ACC112 (cell line): ENCODE data around the gene HBE1.

Source experiments
- H2AFZ ChIP-seq: fragments of 200-600 bp; sonication (generic); one replicate; pipeline ENCODE4 v1.6.0; 2017; ENCODE audit warnings: antibody characterized with exemption, low read length; ENCODE audit not compliant: unreplicated experiment
- H3K27ac ChIP-seq: fragments of 200-600 bp; sonication (generic); 2 replicates; pipeline ENCODE4 v1.5.1; 2014; ENCODE audit warnings: low read depth, mild to moderate bottlenecking, antibody characterized with exemption, low read length, moderate library complexity
- H3K27me3 ChIP-seq: fragments of 200-600 bp; sonication (generic); 2 replicates; pipeline ENCODE4 v1.6.1; 2014; ENCODE audit warnings: mild to moderate bottlenecking, antibody characterized with exemption, low read length, moderate library complexity, mixed read lengths; ENCODE audit not compliant: insufficient read depth
- H3K36me3 ChIP-seq: fragments of 200-600 bp; sonication (generic); 2 replicates; pipeline ENCODE4 v1.6.1; 2016; ENCODE audit warnings: mild to moderate bottlenecking, antibody characterized with exemption, low read length, moderate library complexity, mixed read lengths; ENCODE audit not compliant: insufficient read depth
- H3K4me1 ChIP-seq: fragments of 200-600 bp; sonication (generic); one replicate; pipeline ENCODE4 v1.6.1; 2016; ENCODE audit warnings: low read length, mixed read lengths; ENCODE audit not compliant: insufficient read depth, unreplicated experiment, control insufficient read depth
- H3K4me3 ChIP-seq: fragments of 200-600 bp; sonication (generic); 2 replicates; pipeline ENCODE4 v1.5.1; 2014; ENCODE audit warnings: mild to moderate bottlenecking, low read depth, low read length
- H3K79me2 ChIP-seq: fragments of 200-600 bp; sonication (generic); one replicate; pipeline ENCODE4 v1.6.0; 2016; ENCODE audit warnings: low read length; ENCODE audit not compliant: control insufficient read depth, unreplicated experiment, insufficient read depth

Gene HBE1

GRCh38 chr11:5234381-5234834 is 35.3 kb downstream of the HBE1 start, which contains the start of gene HBD:
Gene HBD, minus strand, starts transcription at chr11:5234483. Its CDS starts 50 bp downstream, at chr11:5234433.
- Histone ChIP-seq H3K27ac (no peak within 1 kb of the TSS), H3K79me2 (no peaks in the 10 kb centered on the region), H3K4me1 (no peaks in the 10 kb centered on the region), H2AFZ (no peak within 1 kb of the TSS), H3K27me3 (no peaks in the 10 kb centered on the region), H3K4me3 (no peak within 1 kb of the TSS), H3K36me3 (no peaks in the 10 kb centered on the region)

GRCh38 chr11:5233307-5233706 is 36.4 kb downstream of the HBE1 start:
- Histone ChIP-seq H3K4me3 (no peak overlapping the region), H3K27me3 (no peaks in the 10 kb centered on the region), H3K27ac (no peak overlapping the region), H3K79me2 (no peaks in the 10 kb centered on the region), H2AFZ (no peak overlapping the region), H3K36me3 (no peaks in the 10 kb centered on the region), H3K4me1 (no peaks in the 10 kb centered on the region)

- Histone ChIP-seq H3K27ac (no peak overlapping the region), H3K36me3 (no peaks in the 10 kb centered on the region), H3K4me3 (no peak overlapping the region), H3K27me3 (no peaks in the 10 kb centered on the region), H2AFZ (no peak overlapping the region), H3K79me2 (no peaks in the 10 kb centered on the region), H3K4me1 (no peaks in the 10 kb centered on the region)
Measured at GRCh38 chr11:5232821-5233220, 36.9 kb downstream of the HBE1 start.

- H3K4me3 ChIP-seq, result no peak overlapping the region
Measured at GRCh38 chr11:5232176-5232575, 37.6 kb downstream of the HBE1 start.

GRCh38 chr11:5231111-5231510 is 38.6 kb downstream of the HBE1 start:
- Histone ChIP-seq H3K4me3 (no peak overlapping the region), H2AFZ (no peak overlapping the region), H3K4me1 (no peaks in the 10 kb centered on the region), H3K79me2 (no peaks in the 10 kb centered on the region), H3K36me3 (no peaks in the 10 kb centered on the region), H3K27me3 (no peaks in the 10 kb centered on the region), H3K27ac (no peak overlapping the region)

More at GRCh38 chr11:5232176-5232575, 37.6 kb downstream of the HBE1 start:
- Histone ChIP-seq H3K27me3 (no peaks in the 10 kb centered on the region), H3K79me2 (no peaks in the 10 kb centered on the region), H2AFZ (no peak overlapping the region), H3K36me3 (no peaks in the 10 kb centered on the region), H3K4me1 (no peaks in the 10 kb centered on the region), H3K27ac (no peak overlapping the region)

- H3K79me2 ChIP-seq, result no peaks in the 10 kb centered on the region
- H3K27ac ChIP-seq, result no peak overlapping the region
- no peak overlapping the region for H3K4me3 ChIP-seq
- no peak overlapping the region for H2AFZ ChIP-seq
- H3K4me1 ChIP-seq, result no peaks in the 10 kb centered on the region
- no peaks in the 10 kb centered on the region for H3K36me3 ChIP-seq
- no peaks in the 10 kb centered on the region for H3K27me3 ChIP-seq
Measured at GRCh38 chr11:5230266-5230665, 39.5 kb downstream of the HBE1 start.

- Histone ChIP-seq H2AFZ (no peak overlapping the region), H3K27me3 (no peaks in the 10 kb centered on the region), H3K4me3 (no peak overlapping the region), H3K79me2 (no peaks in the 10 kb centered on the region), H3K36me3 (no peaks in the 10 kb centered on the region), H3K27ac (no peak overlapping the region), H3K4me1 (no peaks in the 10 kb centered on the region)
Measured at GRCh38 chr11:5229796-5230195, 39.9 kb downstream of the HBE1 start.

GRCh38 chr11:5229356-5229755 is 40.4 kb downstream of the HBE1 start:
- no peak overlapping the region for H2AFZ ChIP-seq
- no peak overlapping the region for H3K27ac ChIP-seq
- no peaks in the 10 kb centered on the region for H3K36me3 ChIP-seq
- H3K79me2 ChIP-seq, result no peaks in the 10 kb centered on the region
- no peaks in the 10 kb centered on the region for H3K4me1 ChIP-seq
- no peaks in the 10 kb centered on the region for H3K27me3 ChIP-seq
- no peak overlapping the region for H3K4me3 ChIP-seq

GRCh38 chr11:5228124-5228523 is 41.6 kb downstream of the HBE1 start:
- no peak overlapping the region for H2AFZ ChIP-seq
- no peaks in the 10 kb centered on the region for H3K4me1 ChIP-seq
- H3K79me2 ChIP-seq, result no peaks in the 10 kb centered on the region
- no peaks in the 10 kb centered on the region for H3K27me3 ChIP-seq
- no peaks in the 10 kb centered on the region for H3K36me3 ChIP-seq
- no peak overlapping the region for H3K27ac ChIP-seq
- no peak overlapping the region for H3K4me3 ChIP-seq

- no peak overlapping the region for H2AFZ ChIP-seq
- no peaks in the 10 kb centered on the region for H3K36me3 ChIP-seq
- no peaks in the 10 kb centered on the region for H3K4me1 ChIP-seq
- H3K27ac ChIP-seq, result no peak overlapping the region
- H3K27me3 ChIP-seq, result no peaks in the 10 kb centered on the region
- H3K4me3 ChIP-seq, result no peak overlapping the region
- no peaks in the 10 kb centered on the region for H3K79me2 ChIP-seq
Measured at GRCh38 chr11:5227681-5228080, 42.1 kb downstream of the HBE1 start.

- H3K4me1 ChIP-seq, result no peaks in the 10 kb centered on the region
- H2AFZ ChIP-seq, result no peak within 1 kb of the TSS
- H3K27me3 ChIP-seq, result no peaks in the 10 kb centered on the region
- H3K36me3 ChIP-seq, result no peaks in the 10 kb centered on the region
- no peak within 1 kb of the TSS for H3K27ac ChIP-seq
- H3K4me3 ChIP-seq, result no peak within 1 kb of the TSS
- no peaks in the 10 kb centered on the region for H3K79me2 ChIP-seq
Measured at GRCh38 chr11:5226732-5227310, 42.9 kb downstream of the HBE1 start, which contains the start of gene HBB. Gene HBB, minus strand, starts transcription at chr11:5227071. Its CDS starts 50 bp downstream, at chr11:5227021.
